Measurements from ENCODE around the gene PFKFB4. TPM values are rescaled to one million over a fixed set of nuclear protein-coding genes. Genes with fewer than 3 reads are reported as not detected.

PFKFB4 gene
- total and polyA plus RNA-seq, 2 of the 8 experiments (the other 6 are each of a cell fraction or from before 2014, with no cell fraction given) = 10.7 to 20.1 TPM

DNA sequence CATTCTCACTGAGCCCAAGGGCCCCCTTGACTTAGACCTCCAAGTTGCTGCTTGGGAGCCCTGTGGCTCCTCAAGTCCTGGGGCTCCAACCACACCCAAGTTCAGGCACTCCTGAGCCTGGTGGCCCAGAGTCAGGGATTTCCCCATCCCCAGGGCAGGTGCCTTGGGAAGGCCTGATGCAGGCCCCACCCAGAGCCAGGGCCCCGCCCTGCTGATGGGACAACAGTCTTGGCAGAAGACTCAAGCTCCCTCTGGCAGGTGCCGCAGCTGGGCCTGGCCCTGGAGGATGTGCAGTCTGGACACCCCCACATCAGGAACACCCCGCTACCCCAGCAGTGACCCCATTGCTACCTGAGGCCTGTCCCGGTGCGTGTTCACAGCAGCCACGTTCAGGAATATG lies 35.0 kb downstream of the PFKFB4 start:
- ChIA-PET CTCF (ENCODE audit: partially characterized antibody) (interaction anchor here (0.6 to 2.7 kb wide), 3 partner anchors 9 to 28 kb away, joined by 3 to 9 read pairs (median 9); no protein-coding TSS in a partner anchor), POLR2A (ENCODE audit: partially characterized antibody) (no interaction called here)
- H3K4me2 ChIP-seq (ENCODE audit: insufficient read depth in 1 of 2, low read depth in 2 of 2, low read length in 2 of 2) = no peak overlapping the region
- no peak overlapping the region for H3K9ac ChIP-seq (replicated peaks in 1 of 4; ENCODE audit: extremely low read depth in 1 of 4, low read depth in 3 of 4, low read length in 3 of 4)
- no peaks in the 10 kb centered on the region for H3K9me3 ChIP-seq (ENCODE audit: insufficient read depth in 2 of 2, low read depth in 1 of 2, low read length in 1 of 2)
- no peak overlapping the region for H3K14ac ChIP-seq (ENCODE audit: insufficient read length)
- H2AK5ac ChIP-seq (ENCODE audit: low read depth, low read length) = no peak overlapping the region
- H3K36me3 ChIP-seq (ENCODE audit: control insufficient read depth in 2 of 4, insufficient read depth in 4 of 4, low read length in 3 of 4) = peaks cover 2 to 7% (median 5%) of the 10 kb centered on the region in 4 experiments; a peak in 5 of 8 replicates
- H3K4me3 ChIP-seq (ENCODE audit: extremely low read depth in 1 of 4, insufficient read depth in 2 of 4, low read depth in 3 of 4, low read length in 4 of 4) = no peak overlapping the region
- no peak for TF ChIP-seq MAFK (IDR thresholded peaks at IDR 0.05; ENCODE audit: low read depth, low read length)
- TF ChIP-seq CHD1 (IDR thresholded peaks at IDR 0.05; ENCODE audit: low read depth, low read length) = no peak
- TF ChIP-seq KDM5A (IDR thresholded peaks at IDR 0.05; ENCODE audit: low read length) = no peak
- TF ChIP-seq POLR2A (IDR thresholded peaks at IDR 0.05; ENCODE audit: control extremely low read depth in 1 of 2, low read depth in 2 of 2, low read length in 2 of 2) = no peak
- no peak for TF ChIP-seq NRF1 (IDR thresholded peaks at IDR 0.05; ENCODE audit: low read depth, low read length)
- no peak for TF ChIP-seq POLR2AphosphoS5 (IDR thresholded peaks at IDR 0.05; ENCODE audit: low read depth, low read length)
- no peak overlapping the region for H3K4ac ChIP-seq (replicated peaks; ENCODE audit: insufficient read length, low read depth, low read length)
- H3K4me1 ChIP-seq (replicated peaks in 1 of 4; ENCODE audit: control insufficient read depth in 3 of 4, insufficient read depth in 4 of 4, low read length in 3 of 4) = no peaks in the 10 kb centered on the region
- no peak overlapping the region for H3K23ac ChIP-seq (ENCODE audit: insufficient read length)
- H3K18ac ChIP-seq (ENCODE audit: extremely low read depth, low read length) = no peak overlapping the region
- no peak overlapping the region for H2BK5ac ChIP-seq (ENCODE audit: low read depth, low read length)
- 100% methylated on average over 6 of the region's 6 CpGs; no CpG with 5 or more reads in 1 of the 2 experiments for WGBS, 2 experiments (ENCODE audit: extremely low coverage in 1 of 2, insufficient coverage in 1 of 2, insufficient read length in 1 of 2, insufficient replicate concordance in 2 of 2, low coverage in 1 of 2, low lambda C conversion rate in 2 of 2, missing lambda C conversion rate in 1 of 2)
- H2AFZ ChIP-seq (ENCODE audit: low read length) = no peak overlapping the region
- H4K91ac ChIP-seq (replicated peaks; ENCODE audit: insufficient read length, low read length) = no peak overlapping the region
- H3K79me2 ChIP-seq (ENCODE audit: control insufficient read depth in 1 of 2, insufficient read depth in 2 of 2, low read length in 2 of 2) = no peaks in the 10 kb centered on the region
- H3K27ac ChIP-seq (ENCODE audit: low read depth, low read length) = no peak overlapping the region
- peaks cover 2 to 3% of the 10 kb centered on the region in 2 experiments for H4K20me1 ChIP-seq (replicated peaks in 1 of 2; ENCODE audit: control insufficient read depth in 1 of 2, insufficient read depth in 2 of 2, low read length in 2 of 2)
- no peak overlapping the region for H4K8ac ChIP-seq (ENCODE audit: extremely low read depth, insufficient read depth, low read length)
- H2BK15ac ChIP-seq (ENCODE audit: low read length) = no peak overlapping the region
- no peak overlapping the region for H4K5ac ChIP-seq (ENCODE audit: insufficient read length, low read depth, low read length)
- no peak for FAIRE-seq
- no peak overlapping the region for H2BK120ac ChIP-seq (replicated peaks; ENCODE audit: low read depth, low read length)
- no peaks in the 10 kb centered on the region for H3K23me2 ChIP-seq (ENCODE audit: low read depth, low read length)
- no peak overlapping the region for H2BK20ac ChIP-seq (ENCODE audit: low read length)
- no peaks in the 10 kb centered on the region for H3K27me3 ChIP-seq (replicated peaks in 1 of 4; ENCODE audit: control insufficient read depth in 3 of 4, extremely low read depth in 1 of 4, insufficient read depth in 3 of 4, low read length in 3 of 4)
- H3K56ac ChIP-seq (replicated peaks; ENCODE audit: insufficient read length, low read depth, low read length) = no peak overlapping the region
- no peaks in the 10 kb centered on the region for H3K79me1 ChIP-seq (ENCODE audit: low read depth, low read length)
- H2BK12ac ChIP-seq (ENCODE audit: low read depth, low read length) = no peak overlapping the region
- no peak for DNase-seq (ENCODE audit: low read depth in 1 of 2, low spot score in 2 of 2)

Measured in H1 (cell line).